Esophagus (tissue), 2 donors: ENCODE results near the gene IRAK1BP1. TPM values are rescaled to one million over a fixed set of nuclear protein-coding genes. Genes with fewer than 3 reads are reported as not detected.

Source experiments
- H3K27ac ChIP-seq, 2 donors: one replicate each; pipeline ENCODE4 v1.5.1; 2013; ENCODE audit warnings: low read depth in 2 of 2, mild to moderate bottlenecking in 2 of 2, inconsistent platforms in 1 of 2, low read length in 1 of 2, moderate library complexity in 1 of 2
- H3K27me3 ChIP-seq, 2 donors: one replicate each; pipeline ENCODE4 v1.6.1; 2013; ENCODE audit warnings: low read length in 2 of 2, control low read depth in 1 of 2, mild to moderate bottlenecking in 1 of 2; ENCODE audit not compliant: insufficient read depth in 2 of 2, control insufficient read depth in 1 of 2
- H3K36me3 ChIP-seq, 2 donors: one replicate each; pipeline ENCODE4 v1.6.1; 2013; ENCODE audit warnings: low read length in 1 of 2; ENCODE audit not compliant: control insufficient read depth in 2 of 2, insufficient read depth in 2 of 2
- H3K4me1 ChIP-seq, 2 donors: one replicate each; pipeline ENCODE4 v1.6.1; 2013; ENCODE audit warnings: low read length in 1 of 2; ENCODE audit not compliant: control insufficient read depth in 2 of 2, insufficient read depth in 2 of 2
- H3K4me3 ChIP-seq, 2 donors: one replicate each; pipeline ENCODE4 v1.5.1; 2013; ENCODE audit warnings: low read length in 2 of 2, mild to moderate bottlenecking in 2 of 2, low read depth in 1 of 2, moderate library complexity in 1 of 2
- H3K9me3 ChIP-seq, 2 donors: one replicate each; pipeline ENCODE4 v1.6.1; 2013; ENCODE audit warnings: mild to moderate bottlenecking in 2 of 2, low read depth in 1 of 2, low read length in 1 of 2, moderate library complexity in 1 of 2; ENCODE audit not compliant: control insufficient read depth in 2 of 2, insufficient read depth in 1 of 2
- WGBS, 2 donors: extraction: QIAGEN DNeasy Blood & Tissue Kit; methylation state at CpG; one replicate each; pipeline ENCODE4 v1.1.7; 2013; 5-methylcytosine and 5-hydroxymethylcytosine counted together
- polyA plus RNA-seq, 2 donors: library from polyadenylated mRNA; stranded (reverse); fragments of 200-250 nt; gene quantifications; one replicate each; pipeline ENCODE4 v1.2.3, GENCODE V29; 2013
- donor health status: healthy with polysubstance abuse.
- donor health status: Bipolar disorder and iron deficiency.

The IRAK1BP1 gene
- polyA plus RNA-seq, 2 donors = 0.69 to 1.9 TPM

DNA sequence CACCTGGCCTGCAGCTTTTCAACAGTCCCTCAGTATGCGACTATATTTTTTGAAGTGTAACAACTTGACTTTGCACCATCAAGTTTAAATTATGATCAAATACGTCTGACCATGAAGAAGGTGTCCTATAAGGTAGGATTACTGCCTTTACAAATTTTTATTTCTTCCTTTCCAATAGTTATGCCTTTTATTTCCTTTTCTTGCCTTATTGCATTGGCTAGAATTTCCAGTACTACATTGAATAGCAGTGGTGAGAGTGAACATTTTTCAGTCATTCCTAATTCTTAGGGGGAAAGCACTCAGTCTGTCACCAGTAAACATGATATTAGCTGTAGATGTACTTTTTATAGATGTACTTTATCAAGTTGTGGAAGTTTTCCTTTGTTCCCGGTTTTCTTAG, 81.4 kb downstream of the IRAK1BP1 start:
- Histone ChIP-seq H3K27ac (no peak overlapping the region), H3K9me3 (peaks cover 0 to 4% of the 10 kb centered on the region in 2 donors), H3K4me1 (no peaks in the 10 kb centered on the region), H3K4me3 (no peak overlapping the region), H3K27me3 (no peaks in the 10 kb centered on the region), H3K36me3 (peaks cover 4 to 6% of the 10 kb centered on the region in 2 donors)
- 97 to 99% methylated on average over 3 of the region's 3 CpGs for WGBS, 2 donors

DNA sequence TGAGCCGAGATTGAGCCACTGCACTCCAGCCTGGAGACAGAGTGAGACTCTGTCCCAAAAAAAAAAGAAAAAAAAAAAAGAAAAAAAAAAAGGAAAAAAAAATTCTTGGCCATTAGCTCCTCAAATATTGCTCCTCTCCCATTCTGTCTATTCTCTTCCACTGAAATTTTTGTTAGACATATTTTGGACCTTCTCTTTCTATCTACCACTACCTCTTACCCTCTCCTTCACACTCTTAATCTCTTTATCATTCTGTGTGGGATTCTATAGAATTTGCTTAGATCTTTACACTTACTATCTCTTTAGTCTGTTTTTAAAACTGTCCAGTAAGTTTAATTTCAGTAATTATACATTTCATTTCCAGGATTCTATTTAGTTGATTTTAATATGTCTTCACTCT, 85.0 kb downstream of the IRAK1BP1 start:
- H3K4me3 ChIP-seq = no peak overlapping the region
- H3K9me3 ChIP-seq = peaks cover 0 to 4% of the 10 kb centered on the region in 2 donors
- 98 to 100% methylated on average over 1 of the region's 1 CpG for WGBS, 2 donors
- H3K36me3 ChIP-seq = peaks cover 4 to 6% of the 10 kb centered on the region in 2 donors
- H3K27ac ChIP-seq = no peak overlapping the region
- H3K27me3 ChIP-seq = no peaks in the 10 kb centered on the region
- no peaks in the 10 kb centered on the region for H3K4me1 ChIP-seq

Other genes with a start within 250 kb of the IRAK1BP1 start
- gene PHIP, start 210.7 kb downstream of the IRAK1BP1 start, polyA plus RNA-seq = 1 to 10 TPM; 4.2 to 8.5 TPM